SJSA1 (cell line): ENCODE data around the gene MCC. TPM values are rescaled to one million over a fixed set of nuclear protein-coding genes. Genes with fewer than 3 reads are reported as not detected.
"Not testable (repeated sequence)": the region's sequence is repeated elsewhere in the genome, so short reads cannot be mapped to it uniquely, and the experiment has no call there.

Experiments used
- DNase-seq, 2 experiments: peaks; one replicate each; pipeline ENCODE4 v3.0.0-alpha.2; 2015 to 2020; ENCODE audit warnings: low spot score in 2 of 2, low read depth in 1 of 2
- H3K27ac ChIP-seq: fragments of 250-450 bp; sonication (Bioruptor Pico); 2 replicates; pipeline ENCODE4 v1.5.1; 2020; ENCODE audit warnings: mild to moderate bottlenecking, moderate library complexity
- H3K27me3 ChIP-seq: fragments of 250-450 bp; sonication (Bioruptor Pico); replicated peaks from 2 replicates; pipeline ENCODE4 v1.5.1; 2020; ENCODE audit warnings: mild to moderate bottlenecking, moderate library complexity
- H3K36me3 ChIP-seq: fragments of 250-450 bp; sonication (Bioruptor Pico); 2 replicates; pipeline ENCODE4 v1.5.1; 2020; ENCODE audit warnings: mild to moderate bottlenecking
- H3K4me1 ChIP-seq: fragments of 250-450 bp; sonication (Bioruptor Pico); replicated peaks from 2 replicates; pipeline ENCODE4 v1.6.1; 2021; ENCODE audit warnings: mild to moderate bottlenecking
- H3K4me3 ChIP-seq: fragments of 250-450 bp; sonication (Bioruptor Pico); 2 replicates; pipeline ENCODE4 v1.5.1; 2020; ENCODE audit warnings: mild to moderate bottlenecking
- H3K9me3 ChIP-seq: fragments of 250-450 bp; sonication (Bioruptor Pico); replicated peaks from 2 replicates; pipeline ENCODE4 v1.5.1; 2020; ENCODE audit warnings: mild to moderate bottlenecking
- total RNA-seq: library from RNA; depleted of rRNA; stranded (reverse); fragments of >200 nt; shearing (Covaris generic); gene quantifications from 2 replicates; pipeline ENCODE4 v1.2.3, GENCODE V29; 2014

The MCC gene
- total RNA-seq, 1 experiment from 2014 or later, result 31.3 TPM

DNA sequence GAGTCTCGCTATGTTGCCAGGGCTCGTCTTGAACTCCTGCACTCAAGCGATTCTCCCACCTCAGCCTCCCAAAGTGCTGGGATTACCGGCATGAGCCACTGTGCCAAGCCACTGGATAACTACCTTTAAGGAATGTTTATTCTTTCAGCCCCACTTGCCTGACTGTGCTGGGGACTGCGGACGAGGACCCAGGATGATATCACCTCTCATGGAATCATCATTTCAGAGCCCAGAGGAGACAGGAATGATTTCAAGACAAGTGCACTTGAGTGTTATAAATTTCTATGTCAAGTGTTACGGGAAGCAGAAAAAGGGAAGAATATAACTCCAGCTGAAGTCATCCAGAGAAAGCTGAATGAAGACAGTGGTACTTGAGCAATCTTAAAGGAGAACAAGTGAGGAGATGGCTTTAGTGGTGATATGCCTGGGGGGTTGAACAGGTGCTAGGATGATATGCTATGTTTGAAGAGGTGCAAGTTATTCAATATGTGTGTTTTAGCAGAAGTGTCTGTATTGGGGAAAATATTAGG, 402.3 kb downstream of the MCC start:
- no peak for DNase-seq
- Histone ChIP-seq H3K36me3 (peaks cover 17% of the 10 kb centered on the region), H3K4me1 (peaks cover 19% of the 10 kb centered on the region), H3K27me3 (no peaks in the 10 kb centered on the region), H3K4me3 (no peak overlapping the region), H3K9me3 (no peaks in the 10 kb centered on the region), H3K27ac (no peak overlapping the region)

DNA sequence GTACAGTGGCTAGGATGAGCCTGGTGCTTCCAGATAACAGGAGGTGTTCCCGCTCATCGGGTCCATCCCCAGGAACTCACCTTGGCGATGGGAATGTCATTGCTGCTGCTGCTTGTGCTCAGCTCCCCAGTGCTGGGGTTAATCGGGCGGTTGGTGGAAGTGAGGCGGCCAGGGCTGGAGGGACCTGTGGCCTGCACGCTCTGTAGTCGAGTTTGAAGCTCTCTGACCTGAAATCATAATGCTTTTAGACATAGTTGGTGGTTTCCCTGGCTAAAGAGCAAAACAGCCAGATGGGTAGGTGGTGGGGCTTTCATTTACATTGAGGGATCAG, 403.2 kb downstream of the MCC start:
- DNase-seq, result no peak
- peaks cover 17% of the 10 kb centered on the region for H3K36me3 ChIP-seq
- H3K9me3 ChIP-seq, result no peaks in the 10 kb centered on the region
- no peak overlapping the region for H3K4me3 ChIP-seq
- no peak overlapping the region for H3K27ac ChIP-seq
- no peaks in the 10 kb centered on the region for H3K27me3 ChIP-seq
- H3K4me1 ChIP-seq, result peaks cover 10% of the 10 kb centered on the region

DNA sequence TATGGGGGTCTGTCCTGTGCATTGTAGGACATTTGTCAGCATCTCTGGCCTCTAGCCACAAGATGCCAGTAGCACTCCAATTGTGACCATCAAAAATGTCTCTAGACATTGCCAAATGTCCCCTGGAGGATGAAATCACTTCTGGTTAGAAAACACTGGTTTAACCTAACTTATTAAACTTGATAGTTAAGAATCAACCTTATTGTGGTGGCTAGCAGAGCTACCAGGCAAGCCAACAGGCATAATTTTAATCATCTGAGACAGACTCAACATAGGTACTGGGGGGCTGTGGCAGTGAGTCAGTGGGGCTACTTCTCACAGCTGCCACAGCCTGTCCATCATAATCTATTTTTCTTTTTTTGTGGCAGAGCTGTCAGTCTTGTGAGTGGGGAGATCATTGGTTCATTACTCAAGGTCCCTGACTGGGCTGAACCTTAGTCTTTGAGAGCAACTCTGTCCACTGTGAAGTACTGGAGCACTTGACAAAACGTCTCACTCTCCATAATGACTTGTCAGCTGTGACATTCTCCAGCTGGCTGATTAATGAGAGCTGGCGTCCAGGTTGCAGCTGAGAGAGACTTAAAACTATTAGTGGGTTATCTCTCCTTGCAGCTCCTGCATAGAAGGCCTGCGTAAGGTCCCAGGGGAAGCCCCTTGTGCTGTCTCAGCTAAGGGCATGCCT, 403.7 kb downstream of the MCC start:
- Histone ChIP-seq H3K27ac (no peak overlapping the region), H3K4me3 (no peak overlapping the region), H3K4me1 (peaks cover 5% of the 10 kb centered on the region), H3K9me3 (no peaks in the 10 kb centered on the region), H3K36me3 (peaks cover 17% of the 10 kb centered on the region), H3K27me3 (no peaks in the 10 kb centered on the region)
- no peak for DNase-seq

DNA sequence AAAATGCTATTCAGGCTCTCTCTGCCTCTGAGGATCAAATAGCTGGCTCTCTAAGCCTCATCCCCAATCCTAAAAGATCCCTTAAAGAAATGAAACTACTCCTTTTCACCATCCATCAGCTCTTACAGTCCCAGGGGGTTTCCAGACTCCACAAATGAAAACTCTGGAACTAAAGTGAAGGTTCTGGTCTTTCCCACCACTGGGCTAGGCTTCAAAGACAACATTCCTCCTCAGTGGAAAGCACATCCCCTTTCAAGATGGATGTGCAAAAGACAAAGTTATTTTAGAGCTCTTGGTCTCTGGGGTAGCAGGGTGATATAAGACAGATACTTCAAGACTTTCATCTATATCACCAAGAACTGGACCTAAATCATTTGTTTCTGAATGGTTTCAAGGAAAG, 404.8 kb downstream of the MCC start:
- H3K4me3 ChIP-seq, result no peak overlapping the region
- no peak overlapping the region for H3K27ac ChIP-seq
- H3K4me1 ChIP-seq, result no peaks in the 10 kb centered on the region
- no peaks in the 10 kb centered on the region for H3K27me3 ChIP-seq
- H3K36me3 ChIP-seq, result peaks cover 17% of the 10 kb centered on the region
- no peak for DNase-seq
- no peaks in the 10 kb centered on the region for H3K9me3 ChIP-seq

DNA sequence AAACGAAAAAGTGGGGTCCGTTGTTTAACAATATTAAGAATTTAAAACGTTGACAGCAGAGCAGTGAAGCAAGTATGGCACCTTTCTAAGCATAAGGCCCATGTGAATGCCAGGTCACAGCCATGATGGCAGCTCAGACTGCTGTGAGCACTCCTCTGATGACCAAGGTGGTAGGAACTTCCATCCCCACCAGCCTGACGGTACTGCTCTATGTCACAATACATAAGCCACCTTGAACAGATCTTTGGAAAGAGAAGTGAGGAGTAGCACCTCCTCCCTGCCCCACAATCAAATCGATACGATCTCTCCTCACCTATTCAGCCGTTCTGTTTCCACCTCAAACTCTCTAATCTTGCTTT, 405.7 kb downstream of the MCC start:
- no peak overlapping the region for H3K4me3 ChIP-seq
- H3K36me3 ChIP-seq, result peaks cover 17% of the 10 kb centered on the region
- no peaks in the 10 kb centered on the region for H3K9me3 ChIP-seq
- no peak overlapping the region for H3K27ac ChIP-seq
- H3K4me1 ChIP-seq, result no peaks in the 10 kb centered on the region
- no peaks in the 10 kb centered on the region for H3K27me3 ChIP-seq
- DNase-seq, result no peak

DNA sequence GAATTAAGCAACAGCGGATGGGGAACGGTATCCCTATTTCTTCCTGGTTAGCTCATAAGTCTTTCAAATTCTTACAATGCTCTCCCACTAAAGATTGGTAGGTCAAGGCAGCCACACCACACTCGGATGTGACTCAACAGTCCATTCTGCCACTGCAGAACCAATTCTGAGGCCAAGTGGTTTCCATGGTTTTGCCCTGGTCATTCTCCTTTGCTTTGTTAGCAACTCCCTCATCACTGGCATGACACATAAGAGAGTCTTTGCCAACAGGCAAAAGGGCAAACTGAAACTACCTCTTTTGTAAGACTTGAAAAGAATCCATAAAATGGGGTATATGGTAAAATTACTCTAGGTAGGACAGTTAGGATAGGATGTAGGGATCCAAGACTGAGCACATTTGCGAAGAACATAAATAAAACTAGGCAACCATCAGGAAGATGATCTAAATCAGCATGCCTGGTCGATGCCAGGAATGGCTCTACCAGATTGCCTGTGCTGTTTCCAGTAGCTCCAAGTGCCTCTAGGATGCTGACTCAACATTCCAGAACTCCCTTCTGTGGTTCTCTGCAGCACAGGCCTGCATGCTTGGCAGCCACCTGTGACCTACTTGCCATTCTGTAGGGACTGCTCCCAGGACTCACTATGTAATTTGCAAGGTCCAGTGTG, 406.2 kb downstream of the MCC start:
- H3K4me1 ChIP-seq, result no peaks in the 10 kb centered on the region
- H3K27ac ChIP-seq, result no peak overlapping the region
- peaks cover 17% of the 10 kb centered on the region for H3K36me3 ChIP-seq
- no peak overlapping the region for H3K4me3 ChIP-seq
- DNase-seq, result no peak
- no peaks in the 10 kb centered on the region for H3K27me3 ChIP-seq
- no peaks in the 10 kb centered on the region for H3K9me3 ChIP-seq

DNA sequence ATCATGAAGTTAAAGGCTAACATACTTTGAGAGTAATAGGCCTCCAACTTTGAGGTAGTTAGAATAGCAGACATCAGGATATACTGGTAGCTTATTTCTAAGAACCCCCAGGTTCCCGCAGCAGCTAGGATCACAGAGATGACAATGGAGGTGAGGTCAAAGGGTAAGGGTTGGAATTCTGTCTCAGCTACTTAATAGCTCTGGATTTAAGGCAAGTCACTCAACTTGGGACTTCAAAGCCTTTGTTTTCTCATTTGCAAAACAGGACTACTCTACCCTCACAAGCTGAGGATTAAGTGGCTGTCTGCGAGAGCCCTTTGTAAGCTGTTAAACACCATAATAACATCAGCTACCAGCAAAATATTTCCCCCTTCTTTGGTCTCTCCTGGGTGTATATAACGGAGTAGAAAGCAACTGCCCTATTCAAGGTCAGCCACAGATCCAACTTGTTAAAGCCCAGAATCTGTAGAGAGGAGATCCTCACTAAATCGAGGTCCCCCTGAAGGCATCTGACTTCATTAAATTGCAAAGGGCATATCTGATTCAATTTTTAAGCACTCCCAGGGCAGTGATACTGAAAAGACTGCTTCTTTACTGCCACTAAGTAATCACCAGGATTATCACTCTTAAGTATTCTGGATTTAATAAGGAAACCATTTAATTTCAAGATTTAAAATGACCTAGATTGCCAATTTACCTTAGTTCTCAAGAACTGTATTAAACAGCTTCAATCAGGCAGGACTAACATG, 407.0 kb downstream of the MCC start:
- Histone ChIP-seq H3K27me3 (no peaks in the 10 kb centered on the region), H3K4me3 (no peak overlapping the region), H3K4me1 (no peaks in the 10 kb centered on the region), H3K27ac (no peak overlapping the region), H3K9me3 (no peaks in the 10 kb centered on the region), H3K36me3 (peaks cover 17% of the 10 kb centered on the region)
- no peak for DNase-seq

DNA sequence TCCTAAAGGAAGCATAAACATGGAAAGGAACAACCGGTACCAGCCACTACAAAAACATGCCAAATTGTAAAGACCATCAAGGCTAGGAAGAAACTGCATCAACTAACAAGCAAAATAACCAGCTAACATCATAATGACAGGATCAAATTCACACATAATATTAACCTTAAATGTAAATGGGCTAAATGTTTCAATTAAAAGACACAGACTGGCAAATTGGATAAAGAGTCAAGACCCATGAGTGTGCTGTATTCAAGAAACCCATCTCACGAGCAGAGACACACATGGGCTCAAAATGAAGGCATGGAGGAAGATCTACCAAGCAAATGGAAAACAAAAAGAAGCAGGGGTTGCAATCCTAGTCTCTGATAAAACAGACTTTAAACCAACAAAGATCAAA, 411.6 kb downstream of the MCC start:
- not testable (repeated sequence) for H3K4me1 ChIP-seq, H3K27ac ChIP-seq, H3K9me3 ChIP-seq, H3K4me3 ChIP-seq, H3K27me3 ChIP-seq, H3K36me3 ChIP-seq, DNase-seq

DNA sequence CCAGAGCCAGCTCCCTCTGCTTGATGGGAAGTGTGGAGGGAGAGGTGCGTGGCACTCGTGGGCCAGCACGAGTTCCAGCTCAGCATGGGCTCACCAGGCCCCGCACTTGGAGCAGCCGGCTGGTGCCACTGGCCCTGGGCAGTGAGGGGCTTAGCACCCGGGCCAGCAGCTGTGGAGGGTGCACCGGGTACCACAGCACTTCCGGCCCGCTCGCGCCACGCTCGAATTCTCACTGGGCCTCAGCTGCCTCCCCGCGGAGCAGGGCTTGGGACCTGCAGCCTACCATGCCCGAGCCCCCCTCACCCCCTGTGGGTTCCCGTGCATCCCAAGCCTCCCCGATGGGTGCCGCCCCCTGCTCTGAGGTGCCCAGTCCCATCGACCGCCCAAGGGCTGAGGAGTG, 413.2 kb downstream of the MCC start:
- H3K9me3 ChIP-seq, result no peaks in the 10 kb centered on the region
- peaks cover 7% of the 10 kb centered on the region for H3K36me3 ChIP-seq
- H3K4me1 ChIP-seq, result no peaks in the 10 kb centered on the region
- H3K27ac ChIP-seq, result no peak overlapping the region
- no peak overlapping the region for H3K4me3 ChIP-seq
- DNase-seq, result peak in 1 of 2 experiments; percentile 39
- no peaks in the 10 kb centered on the region for H3K27me3 ChIP-seq

DNA sequence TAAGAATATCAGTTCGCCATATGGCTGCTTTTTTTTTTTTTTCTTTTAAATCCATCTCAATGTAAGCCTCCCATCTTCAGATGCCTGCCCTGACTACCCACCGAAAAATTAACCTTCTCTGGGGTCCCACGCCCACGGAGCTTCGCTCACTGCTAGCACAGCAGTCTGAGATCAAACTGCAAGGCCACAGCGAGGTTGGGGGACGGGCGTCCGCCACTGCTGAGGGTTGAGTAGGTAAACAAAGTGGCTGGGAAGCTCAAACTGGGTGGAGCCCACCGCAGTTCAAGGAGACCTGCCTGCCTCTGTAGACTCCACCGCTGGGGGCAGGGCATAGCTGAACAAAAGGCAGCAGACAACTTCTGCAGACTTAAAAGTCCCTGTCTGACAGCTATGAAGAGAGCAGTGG, 414.6 kb downstream of the MCC start:
- peak in 1 of 2 experiments; percentile 42 for DNase-seq
- H3K27me3 ChIP-seq, H3K4me3 ChIP-seq, H3K36me3 ChIP-seq, H3K9me3 ChIP-seq, H3K27ac ChIP-seq, H3K4me1 ChIP-seq: not testable (repeated sequence)

DNA sequence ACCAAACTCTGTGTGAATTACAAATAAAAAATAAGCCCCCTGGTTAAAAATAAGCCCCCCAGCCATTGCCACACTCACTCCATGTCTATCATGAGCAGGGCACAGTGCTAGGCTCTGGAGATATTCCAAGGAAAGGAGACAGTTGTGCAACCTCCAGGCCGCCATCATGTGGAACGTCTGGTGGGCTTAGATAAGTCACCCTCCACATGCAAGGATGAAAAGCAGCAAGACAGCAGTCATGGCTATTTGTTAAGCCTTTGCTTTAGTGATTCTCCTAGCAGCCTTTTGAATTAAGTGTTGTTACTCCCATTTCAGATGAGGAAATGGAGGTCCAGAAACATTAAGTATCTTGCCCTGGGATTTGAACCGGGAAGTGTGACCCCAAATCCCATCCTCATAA, 416.9 kb downstream of the MCC start:
- no peak overlapping the region for H3K27ac ChIP-seq
- H3K4me1 ChIP-seq, result peaks cover 20% of the 10 kb centered on the region
- no peaks in the 10 kb centered on the region for H3K27me3 ChIP-seq
- H3K4me3 ChIP-seq, result no peak overlapping the region
- DNase-seq, result no peak
- H3K9me3 ChIP-seq, result no peaks in the 10 kb centered on the region
- peaks cover 10% of the 10 kb centered on the region for H3K36me3 ChIP-seq

DNA sequence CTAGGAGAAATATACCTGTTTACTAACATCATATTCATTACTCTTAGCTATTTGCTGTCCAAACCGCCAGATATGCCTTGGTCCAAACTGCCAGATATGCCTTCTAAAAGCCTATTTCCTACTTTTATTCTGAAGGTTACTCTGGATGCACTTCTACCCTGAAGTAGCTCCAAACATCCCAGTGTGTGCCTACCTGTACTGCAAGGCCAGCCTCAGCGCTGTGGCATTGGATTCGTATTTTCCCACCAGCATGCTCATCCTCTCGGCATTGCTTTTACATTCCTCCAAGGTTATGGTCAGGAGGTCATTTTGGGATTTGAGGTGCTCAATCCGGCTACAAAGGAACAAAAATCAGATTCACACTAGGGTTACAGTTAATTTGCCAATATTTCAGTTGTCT, 417.4 kb downstream of the MCC start:
- Histone ChIP-seq H3K4me1 (peaks cover 20% of the 10 kb centered on the region), H3K9me3 (no peaks in the 10 kb centered on the region), H3K27ac (no peak overlapping the region), H3K36me3 (peaks cover 11% of the 10 kb centered on the region), H3K4me3 (no peak overlapping the region), H3K27me3 (no peaks in the 10 kb centered on the region)
- no peak for DNase-seq

DNA sequence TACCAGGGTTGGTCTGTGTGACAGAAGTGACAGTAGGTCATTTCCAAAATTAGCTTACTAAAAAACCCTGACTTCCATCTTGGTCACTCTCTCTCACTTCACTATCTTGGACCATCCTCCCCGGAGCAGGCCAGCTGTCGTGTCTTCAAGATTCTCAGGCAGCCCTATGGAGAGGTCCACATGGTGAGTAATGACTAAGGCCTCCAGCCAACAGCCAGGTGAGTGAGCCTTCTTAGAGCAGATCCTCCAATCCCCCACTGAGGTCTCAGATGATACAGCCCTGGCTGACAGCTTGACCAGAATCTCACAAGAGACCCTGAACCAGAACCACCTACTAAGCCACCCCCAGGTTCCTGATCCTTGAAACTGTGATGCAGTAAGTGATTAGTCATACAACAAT, 419.7 kb downstream of the MCC start:
- peak; percentile 42 to 67 for DNase-seq
- Histone ChIP-seq H3K27ac (no peak overlapping the region), H3K9me3 (no peaks in the 10 kb centered on the region), H3K27me3 (no peaks in the 10 kb centered on the region), H3K4me3 (no peak overlapping the region), H3K36me3 (peaks cover 8% of the 10 kb centered on the region; the same call in 1 of the 2 replicates), H3K4me1 (peaks cover 20% of the 10 kb centered on the region)

DNA sequence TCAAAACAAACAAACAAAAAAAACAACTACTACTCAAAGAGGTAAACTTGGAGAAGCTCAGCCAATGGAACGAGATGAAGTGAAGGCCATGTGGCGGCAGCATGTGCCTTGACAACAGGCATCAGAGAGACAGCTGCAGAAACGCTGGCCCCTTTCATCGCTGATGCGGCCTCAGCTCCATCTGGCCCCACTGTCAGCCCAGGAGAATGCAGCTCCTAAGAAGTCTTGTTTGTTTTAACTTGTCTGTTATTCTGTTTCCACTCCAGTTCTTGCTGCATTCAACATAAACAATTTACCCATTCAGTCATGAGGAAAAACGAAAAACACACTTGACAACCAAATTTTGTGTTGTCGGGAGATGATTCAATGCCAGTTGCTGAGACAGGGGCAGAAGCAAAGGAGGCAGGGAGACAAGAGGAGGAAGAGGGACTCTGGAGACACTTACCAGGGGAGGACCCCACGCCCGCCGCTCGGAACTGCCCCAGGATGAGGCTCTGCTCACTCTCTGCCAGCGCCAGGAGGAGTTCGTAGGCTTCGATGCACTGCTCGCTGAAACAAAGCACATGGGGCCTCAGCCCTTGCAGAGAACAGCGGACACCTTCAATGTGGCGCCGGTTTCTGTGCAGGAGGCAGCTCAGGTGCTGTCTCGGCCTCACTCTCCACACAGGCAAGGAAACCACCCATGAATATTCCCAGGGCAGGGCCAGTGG, 420.5 kb downstream of the MCC start:
- peak; percentile 83 to 89 for DNase-seq
- H3K27me3 ChIP-seq, result no peaks in the 10 kb centered on the region
- H3K36me3 ChIP-seq, result peaks cover 14% of the 10 kb centered on the region; the same call in 1 of the 2 replicates
- H3K9me3 ChIP-seq, result no peaks in the 10 kb centered on the region
- H3K4me3 ChIP-seq, result no peak overlapping the region
- H3K4me1 ChIP-seq, result peaks cover 23% of the 10 kb centered on the region
- H3K27ac ChIP-seq, result no peak overlapping the region
